WERI-Rb-1 (cell line): Measurements from ENCODE around the gene CLIC5.
A peak's percentile ranks its signal among the peaks of the same experiment; 100 is the strongest.

Experiments
- DNase-seq: peaks from one replicate; pipeline ENCODE4 v3.0.0-alpha.2; 2020
- H3K27ac ChIP-seq: fragments of 250-450 bp; sonication (Bioruptor Pico); 2 replicates; pipeline ENCODE4 v1.5.1; 2020; ENCODE audit warnings: mild to moderate bottlenecking, moderate library complexity
- H3K27me3 ChIP-seq: fragments of 250-450 bp; sonication (Bioruptor Pico); 2 replicates; pipeline ENCODE4 v1.5.1; 2021; ENCODE audit warnings: mild to moderate bottlenecking, low read depth, moderate library complexity; ENCODE audit not compliant: insufficient read depth, severe bottlenecking
- H3K36me3 ChIP-seq: fragments of 250-450 bp; sonication (Bioruptor Pico); 2 replicates; pipeline ENCODE4 v1.5.1; 2020; ENCODE audit warnings: mild to moderate bottlenecking, moderate library complexity
- H3K4me3 ChIP-seq: 2 replicates; pipeline ENCODE4 v1.5.1; 2011; ENCODE audit warnings: low read depth, mild to moderate bottlenecking, control low read depth, low read length
- H3K9me3 ChIP-seq: fragments of 250-450 bp; sonication (Bioruptor Pico); 2 replicates; pipeline ENCODE4 v1.5.1; 2021; ENCODE audit warnings: mild to moderate bottlenecking, moderate library complexity; ENCODE audit not compliant: severe bottlenecking
- CTCF ChIP-seq: IDR thresholded peaks from 2 replicates; pipeline ENCODE4 v1.5.1; 2011; ENCODE audit warnings: low read depth, mild to moderate bottlenecking, control low read depth, inconsistent platforms, low read length

Gene CLIC5

DNA sequence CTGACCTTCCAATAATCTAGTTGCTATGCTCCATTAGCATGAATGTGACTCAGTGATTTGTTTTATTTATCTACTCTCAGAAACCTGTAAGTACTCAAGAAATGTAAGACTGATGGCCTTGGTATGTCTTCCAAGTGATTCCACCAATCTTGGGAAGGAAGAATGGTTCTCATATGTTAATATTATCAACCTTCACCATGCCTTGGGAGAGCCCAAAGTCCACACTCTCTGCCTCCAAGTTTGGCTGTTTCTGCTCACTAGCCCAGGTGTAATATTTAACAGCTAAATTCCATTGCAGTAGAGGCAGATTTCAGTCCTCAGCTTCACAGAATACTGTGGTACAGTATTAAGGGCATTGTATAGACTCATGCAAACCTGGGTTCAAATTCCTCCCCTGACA is 51.8 kb downstream of the CLIC5 start:
- Histone ChIP-seq H3K4me3 (no peak overlapping the region), H3K27me3 (no peaks in the 10 kb centered on the region), H3K27ac (no peak overlapping the region), H3K9me3 (no peaks in the 10 kb centered on the region), H3K36me3 (no peaks in the 10 kb centered on the region)
- TF ChIP-seq CTCF = no peak
- no peak for DNase-seq

GRCh38 chr6:45961125-45961524 is 54.5 kb downstream of the CLIC5 start:
- no peak for DNase-seq
- TF ChIP-seq CTCF = no peak

DNA sequence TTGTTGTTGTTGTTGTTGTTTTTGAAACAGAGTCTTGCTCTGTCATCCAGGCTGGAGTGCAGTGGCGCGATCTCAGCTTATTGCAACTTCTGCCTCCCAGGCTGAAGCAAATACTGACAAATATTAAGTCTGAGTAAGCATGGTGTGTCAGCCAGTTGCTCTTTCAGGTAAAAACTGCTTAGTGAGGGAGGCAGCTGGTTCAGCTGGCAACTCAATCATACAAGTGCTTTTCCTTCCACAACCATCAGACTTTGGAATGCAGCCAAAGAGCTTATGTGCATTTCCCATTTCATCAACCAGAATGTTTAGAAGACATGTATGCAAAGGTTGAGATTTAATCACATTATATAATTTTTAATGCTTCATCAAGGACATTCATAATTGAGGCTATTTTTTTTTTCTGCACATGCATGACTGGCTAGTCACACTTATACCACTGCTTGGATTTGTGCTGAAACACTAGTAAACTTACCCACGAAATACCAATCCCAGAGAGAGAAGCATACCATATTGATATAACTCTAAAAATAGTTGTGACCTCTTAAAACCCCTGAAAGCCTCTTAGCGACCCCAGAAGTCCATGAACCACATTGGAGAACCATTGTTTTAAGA is 56.0 kb downstream of the CLIC5 start:
- peak; percentile 47 for DNase-seq
- Histone ChIP-seq H3K9me3 (no peaks in the 10 kb centered on the region), H3K27me3 (no peaks in the 10 kb centered on the region), H3K4me3 (no peak overlapping the region), H3K36me3 (no peaks in the 10 kb centered on the region), H3K27ac (no peak overlapping the region)
- TF ChIP-seq CTCF = no peak

More at GRCh38 chr6:45961125-45961524, 54.5 kb downstream of the CLIC5 start:
- Histone ChIP-seq H3K36me3 (no peaks in the 10 kb centered on the region), H3K9me3 (no peaks in the 10 kb centered on the region), H3K27me3 (no peaks in the 10 kb centered on the region), H3K4me3 (no peak overlapping the region), H3K27ac (no peak overlapping the region)

DNA sequence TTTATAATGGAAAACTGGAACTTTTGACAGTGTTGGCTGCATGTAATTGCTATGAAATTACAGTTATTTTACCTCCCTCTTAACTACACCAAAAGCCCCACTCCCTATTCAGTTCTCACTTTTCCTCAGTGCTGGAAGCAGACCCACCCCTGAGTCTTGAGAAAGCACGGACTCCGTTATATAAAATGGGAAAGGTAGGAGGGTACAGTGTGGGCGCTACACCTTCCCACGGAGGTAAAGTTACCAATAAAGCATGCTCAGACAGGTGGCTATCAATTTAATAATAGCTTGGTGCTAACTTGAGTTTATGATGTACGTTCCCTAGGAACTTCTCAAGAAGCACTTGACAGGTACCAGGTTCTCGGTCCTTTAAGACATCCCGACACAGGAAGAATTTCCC is 59.0 kb downstream of the CLIC5 start:
- no peaks in the 10 kb centered on the region for H3K27me3 ChIP-seq
- no peaks in the 10 kb centered on the region for H3K36me3 ChIP-seq
- no peak for TF ChIP-seq CTCF
- no peak overlapping the region for H3K4me3 ChIP-seq
- no peak for DNase-seq
- H3K9me3 ChIP-seq = no peaks in the 10 kb centered on the region
- no peak overlapping the region for H3K27ac ChIP-seq

DNA sequence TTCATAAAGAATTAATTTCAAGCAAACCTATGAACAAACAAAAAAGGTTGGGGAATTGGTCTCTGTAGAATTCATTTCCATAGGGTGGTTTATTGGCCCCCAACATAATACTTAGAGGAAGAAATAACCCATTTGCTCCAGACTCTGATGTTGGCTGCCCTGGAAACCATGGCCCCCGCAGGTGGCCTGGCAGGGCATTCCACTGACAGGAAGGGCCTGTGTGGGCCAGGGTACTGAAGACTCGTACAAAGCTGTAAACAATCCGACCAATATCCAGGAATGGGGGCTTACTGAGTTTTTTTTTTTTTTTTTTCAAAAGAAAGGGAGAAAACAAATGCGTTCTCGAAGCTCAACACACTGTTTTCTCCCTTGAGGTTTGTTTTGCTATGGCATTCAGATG is 59.5 kb downstream of the CLIC5 start:
- no peak for DNase-seq
- no peak overlapping the region for H3K27ac ChIP-seq
- no peak overlapping the region for H3K4me3 ChIP-seq
- no peaks in the 10 kb centered on the region for H3K27me3 ChIP-seq
- no peak for TF ChIP-seq CTCF
- H3K9me3 ChIP-seq = no peaks in the 10 kb centered on the region
- H3K36me3 ChIP-seq = no peaks in the 10 kb centered on the region

DNA sequence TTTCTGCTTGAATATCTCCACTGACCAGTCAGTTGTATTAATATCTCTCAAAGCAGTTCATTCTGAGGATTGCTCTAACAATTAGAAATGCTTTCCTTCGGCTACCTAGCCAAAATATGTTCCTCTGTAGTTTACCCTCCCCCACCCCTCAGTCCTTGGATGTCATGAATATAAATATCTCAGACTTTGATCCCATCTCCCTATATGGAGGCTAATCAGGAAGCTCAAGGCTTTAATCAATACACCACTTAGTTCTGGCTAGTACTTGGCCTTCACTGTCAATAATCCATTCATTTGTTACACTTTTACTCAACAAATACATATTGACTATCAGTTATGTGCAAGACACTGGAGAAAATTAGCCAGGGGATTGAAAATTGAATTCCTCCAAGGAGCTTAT is 60.1 kb downstream of the CLIC5 start:
- Histone ChIP-seq H3K9me3 (no peaks in the 10 kb centered on the region), H3K27me3 (no peaks in the 10 kb centered on the region), H3K27ac (no peak overlapping the region), H3K36me3 (no peaks in the 10 kb centered on the region), H3K4me3 (no peak overlapping the region)
- DNase-seq = no peak
- TF ChIP-seq CTCF = no peak
